Activated effector memory CD4-positive, alpha-beta T cell treated with anti-CD3 and anti-CD28 coated beads, Interleukin-2, amount 50 U/mL, for 16 hours (primary cell): Measurements from ENCODE around the gene ANKRD18B.
"Not testable (repeated sequence)": the region's sequence is repeated elsewhere in the genome, so short reads cannot be mapped to it uniquely, and the experiment has no call there.

Experiments used
- DNase-seq: peaks from one replicate; pipeline ENCODE4 v3.0.0-alpha.2; 2020

ANKRD18B gene

DNA sequence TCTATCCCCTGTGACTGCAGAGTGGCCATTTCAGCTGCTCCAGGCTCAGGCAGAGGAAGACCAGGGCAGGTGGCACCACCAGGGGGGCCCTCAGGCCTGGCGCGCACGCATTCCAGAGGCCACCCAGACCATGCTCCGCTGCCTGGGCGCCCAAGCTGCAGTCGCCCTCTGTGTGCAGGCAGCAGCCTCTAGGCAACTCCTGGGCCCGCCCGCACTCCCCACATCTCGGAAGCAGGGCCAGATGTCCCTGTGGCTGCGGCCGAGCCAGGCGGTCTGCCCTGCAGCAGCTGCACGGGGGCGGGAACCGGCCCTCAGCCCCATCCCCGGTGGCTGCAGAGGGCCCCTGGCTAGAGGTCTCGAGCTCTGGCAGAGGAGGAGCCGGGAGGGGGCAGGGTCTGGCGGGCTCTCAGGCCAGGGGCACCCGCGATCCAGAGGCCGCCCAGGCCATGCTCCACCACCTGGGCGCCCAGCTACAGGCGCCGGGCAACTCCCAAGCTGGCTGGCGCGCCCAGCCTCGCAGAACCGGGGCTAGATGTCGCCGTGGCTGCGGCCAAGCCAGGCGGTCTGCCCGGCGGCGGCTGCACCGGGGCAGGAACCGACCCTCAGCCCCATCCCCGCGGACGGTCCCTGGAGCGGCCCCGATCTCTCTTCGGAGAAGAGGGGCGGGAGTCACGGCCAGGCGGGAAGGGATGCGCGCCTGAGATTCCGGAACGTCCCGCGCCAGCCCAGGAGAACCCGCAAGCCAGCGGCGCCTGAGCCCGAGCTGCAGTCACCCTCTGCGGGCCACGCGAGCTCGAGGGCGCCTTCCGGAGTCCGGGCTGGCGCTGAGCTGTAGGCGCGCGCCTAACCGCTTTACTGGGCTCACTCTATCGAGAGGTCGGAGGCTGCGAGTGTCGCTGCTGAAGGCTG is at the start of gene ANKRD18B:
ANKRD18B (plus strand) TSS at position 855 of the 909 bp plus-strand sequence. CDS start 239 bp downstream, outside the sequence.
- DNase-seq: peak; percentile 74

DNA sequence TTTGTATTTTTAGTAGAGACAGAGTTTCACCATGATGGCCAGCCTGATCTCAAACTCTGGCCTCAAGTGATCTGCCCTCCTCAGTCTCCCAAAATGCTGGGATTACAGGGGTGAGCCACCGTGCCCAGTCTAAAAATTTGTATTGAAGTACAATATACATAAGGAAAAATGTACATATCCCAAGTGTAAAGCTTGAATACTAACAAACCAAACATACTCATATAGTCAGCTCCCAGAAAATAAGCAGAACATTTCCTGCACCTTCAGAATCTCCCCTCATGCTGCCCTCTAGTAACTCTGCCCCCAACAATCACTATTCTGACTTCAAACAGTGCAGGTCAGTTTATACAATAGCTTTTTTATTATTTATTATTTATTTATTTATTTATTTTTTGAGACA is 48.7 kb upstream of the ANKRD18B start:
- DNase-seq: no peak

DNA sequence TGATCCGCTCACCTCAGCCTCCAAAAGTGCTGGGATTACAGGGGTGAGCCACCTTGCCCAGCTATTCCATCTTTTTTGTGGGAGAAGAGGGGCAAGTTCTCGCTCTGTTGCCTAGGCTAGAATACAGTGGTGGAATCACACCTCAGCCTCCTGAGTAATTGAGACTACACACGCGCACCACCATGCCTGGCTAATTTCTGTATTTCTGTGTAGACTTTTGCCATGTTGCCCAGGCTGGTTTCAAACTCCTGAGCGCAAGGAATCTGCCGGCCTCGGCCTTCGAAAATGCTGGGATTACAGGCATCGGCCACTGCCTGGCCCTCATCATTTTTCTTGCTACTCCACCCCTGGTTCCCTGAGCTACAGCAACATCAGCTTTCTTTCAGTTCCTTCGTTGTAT is 47.5 kb upstream of the ANKRD18B start:
- DNase-seq: no peak

DNA sequence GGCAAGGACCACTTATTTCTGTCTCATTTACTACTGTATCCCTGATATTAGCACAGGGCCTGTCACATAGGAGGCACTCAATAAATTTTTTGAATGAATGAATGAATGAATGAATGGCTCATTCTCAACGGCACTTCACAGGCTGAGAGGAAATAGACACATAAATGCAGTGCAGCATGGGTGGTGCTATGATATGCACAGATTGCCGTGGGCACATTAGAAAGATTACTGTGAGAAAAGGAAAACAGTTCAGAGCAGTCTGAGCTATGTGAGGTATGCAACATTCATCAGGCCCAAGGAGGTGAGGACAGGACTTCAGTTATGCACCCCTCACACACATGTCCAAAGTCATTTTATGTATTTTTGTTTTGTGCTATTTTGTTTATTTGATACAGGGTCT is 43.9 kb upstream of the ANKRD18B start:
- no peak for DNase-seq

DNA sequence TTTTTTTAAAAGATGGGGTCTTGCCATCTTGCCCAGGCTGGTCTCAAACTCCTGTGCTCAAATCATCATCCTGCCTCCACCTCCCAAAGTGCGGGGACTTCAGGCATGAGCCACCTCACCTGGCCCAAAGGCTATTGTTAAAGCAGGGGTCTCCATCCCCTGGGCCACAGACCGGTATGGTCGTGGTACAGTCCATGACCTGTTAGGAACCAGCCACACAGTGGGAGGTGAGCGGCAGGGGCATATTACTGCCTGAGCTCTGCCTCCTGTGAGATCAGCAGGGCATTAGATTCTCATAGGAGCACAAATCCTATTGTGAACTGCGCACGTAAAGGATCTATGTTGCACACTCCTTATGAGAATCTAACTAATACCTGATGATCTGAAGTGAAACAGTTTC is 43.1 kb upstream of the ANKRD18B start:
- DNase-seq: no peak

DNA sequence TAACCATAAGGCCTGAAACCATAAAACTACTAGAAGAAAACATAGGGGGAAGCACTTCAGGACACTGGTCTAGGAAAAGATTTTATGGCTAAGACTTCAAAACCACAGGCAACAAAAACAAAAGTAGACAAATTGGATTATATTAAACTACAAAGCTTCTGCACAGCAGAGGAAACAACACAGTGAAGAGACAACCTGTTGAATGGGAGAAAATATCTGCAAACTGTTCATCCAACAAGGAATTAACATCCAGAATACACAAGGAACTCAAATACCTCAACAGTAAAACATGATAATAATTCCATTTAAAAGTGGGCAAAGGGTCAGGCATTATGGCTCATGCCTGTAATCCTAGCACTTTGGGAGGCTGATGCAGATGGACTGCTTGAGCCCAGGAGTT is 38.7 kb upstream of the ANKRD18B start:
- DNase-seq: not testable (repeated sequence)

DNA sequence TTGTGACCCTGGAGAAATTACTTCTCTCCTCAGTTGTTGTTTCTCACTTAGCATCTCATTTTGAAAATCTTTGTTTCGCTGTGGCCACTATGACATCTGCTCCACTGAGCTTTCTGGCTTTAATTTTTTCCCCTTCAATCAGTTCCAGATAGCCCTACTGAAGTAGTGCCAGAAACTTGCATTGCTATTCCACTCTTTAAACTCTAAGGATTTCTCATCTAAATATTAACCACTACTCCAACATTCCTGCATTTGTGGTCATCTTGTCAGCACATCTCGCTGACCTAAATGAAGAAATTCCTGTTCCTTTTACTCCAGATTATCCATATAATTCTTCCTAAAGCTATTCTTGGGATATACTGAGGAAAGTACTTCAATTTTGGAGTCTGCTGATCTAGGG is 35.0 kb upstream of the ANKRD18B start:
- no peak for DNase-seq

DNA sequence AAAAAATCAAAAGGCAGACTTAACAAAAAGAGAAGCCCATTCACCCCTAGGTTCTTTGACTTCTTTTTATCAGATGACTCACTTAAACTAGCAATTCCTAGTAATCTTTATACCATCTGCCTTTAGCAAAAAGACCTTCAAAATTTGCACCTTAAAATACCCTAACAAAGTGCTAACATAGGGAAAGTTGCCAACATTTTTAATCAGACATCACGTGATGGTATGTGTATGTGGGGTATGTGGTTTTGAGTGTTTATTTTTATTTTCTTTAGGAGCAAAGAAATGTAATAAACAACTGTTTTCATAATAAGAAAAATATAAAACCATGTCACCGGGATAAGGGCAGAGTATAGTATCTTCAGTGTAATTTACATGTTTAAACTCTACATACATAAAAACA is 30.2 kb upstream of the ANKRD18B start:
- DNase-seq: not testable (repeated sequence)

GRCh38 chr9:33498387-33498786 is 25.7 kb upstream of the ANKRD18B start:
- DNase-seq: no peak

DNA sequence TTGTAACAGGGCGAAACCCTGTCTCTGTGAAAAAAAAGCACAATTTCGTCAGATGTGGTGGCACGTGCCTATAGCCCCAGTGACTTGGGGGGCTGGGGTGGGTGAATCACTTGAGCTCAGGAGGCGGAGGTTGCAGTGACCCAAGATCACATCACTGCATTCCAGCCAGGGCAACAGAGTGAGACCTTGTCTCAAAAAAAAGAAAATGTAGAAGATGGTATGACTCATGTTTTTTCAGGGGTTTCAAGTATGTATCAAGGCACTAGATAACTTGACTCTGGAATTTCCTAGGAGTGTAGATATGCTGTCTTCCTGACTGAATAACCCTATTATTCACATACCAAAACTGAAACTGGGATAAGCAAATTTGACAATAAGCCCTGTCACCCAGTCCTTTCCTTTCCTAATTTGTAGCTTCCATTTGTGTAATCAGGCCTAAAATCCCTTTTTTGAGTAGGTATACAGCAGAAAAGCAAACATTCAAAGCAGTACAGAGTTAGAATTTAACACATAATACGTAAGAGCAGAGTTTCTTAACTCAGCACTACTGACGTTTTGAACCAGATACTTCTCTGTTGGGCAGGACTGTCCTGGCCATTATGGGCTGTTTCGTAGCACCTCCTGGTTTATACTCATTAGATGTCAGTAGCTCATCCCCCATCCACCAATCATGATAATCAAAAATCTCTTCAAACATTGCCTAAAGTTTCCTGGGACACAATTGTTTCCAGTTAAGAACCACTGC is 17.3 kb upstream of the ANKRD18B start:
- no peak for DNase-seq

GRCh38 chr9:33510262-33511183 is 13.5 kb upstream of the ANKRD18B start:
- peak; percentile 74 for DNase-seq

- DNase-seq: not testable (repeated sequence)
These were observed 12.9 kb upstream of the ANKRD18B start for GRCh38 chr9:33511184-33511517.

DNA sequence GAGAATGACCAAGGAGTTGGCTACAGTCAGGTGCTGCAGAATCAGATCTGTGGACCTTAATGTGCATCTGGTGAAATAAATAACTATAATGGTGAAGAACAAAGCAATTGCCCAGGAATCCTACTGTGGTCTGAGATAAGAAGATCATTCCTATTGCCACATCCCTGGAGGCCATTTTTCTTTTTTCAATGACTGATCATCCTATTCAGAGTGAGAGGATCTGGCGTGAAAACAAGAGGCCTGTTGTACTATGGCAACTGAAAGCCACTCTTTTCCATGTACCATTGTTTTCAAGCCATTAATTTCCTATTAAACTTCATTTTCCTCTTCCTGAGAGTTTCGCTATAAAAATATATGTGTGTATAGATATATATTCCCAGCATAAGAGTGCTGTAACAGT is 11.5 kb upstream of the ANKRD18B start:
- not testable (repeated sequence) for DNase-seq

DNA sequence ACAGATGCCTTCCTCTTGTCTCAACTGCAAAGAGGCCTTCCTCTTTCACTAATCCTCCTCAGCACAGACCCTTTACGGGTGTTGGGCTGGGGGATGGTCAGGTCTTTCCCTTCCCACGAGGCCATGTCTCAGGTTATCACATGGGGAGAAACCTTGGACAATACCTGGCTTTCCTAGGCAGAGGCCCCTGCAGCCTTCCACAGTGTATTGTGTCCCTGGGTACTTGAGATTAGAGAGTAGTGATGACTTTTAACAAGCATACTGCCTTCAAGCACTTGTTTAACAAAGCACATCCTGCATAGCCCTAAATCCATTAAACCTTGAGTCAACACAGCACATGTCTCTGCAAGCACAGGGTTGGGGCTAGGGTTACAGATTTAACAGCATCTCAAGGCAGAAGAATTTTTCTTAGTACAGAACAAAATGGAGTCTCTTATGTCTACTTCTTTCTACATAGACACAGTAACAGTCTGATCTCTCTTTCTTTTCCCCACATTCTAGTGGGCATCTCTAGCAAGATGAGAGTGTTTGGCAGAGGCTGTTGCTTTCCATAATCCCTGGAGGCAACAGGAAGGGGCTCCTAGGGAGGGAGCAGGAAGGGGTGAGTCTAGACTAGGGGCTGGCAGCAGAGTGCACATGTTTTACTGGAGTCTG is 8.6 kb upstream of the ANKRD18B start:
- not testable (repeated sequence) for DNase-seq

GRCh38 chr9:33516397-33516796 is 7.7 kb upstream of the ANKRD18B start:
- DNase-seq: not testable (repeated sequence)

DNA sequence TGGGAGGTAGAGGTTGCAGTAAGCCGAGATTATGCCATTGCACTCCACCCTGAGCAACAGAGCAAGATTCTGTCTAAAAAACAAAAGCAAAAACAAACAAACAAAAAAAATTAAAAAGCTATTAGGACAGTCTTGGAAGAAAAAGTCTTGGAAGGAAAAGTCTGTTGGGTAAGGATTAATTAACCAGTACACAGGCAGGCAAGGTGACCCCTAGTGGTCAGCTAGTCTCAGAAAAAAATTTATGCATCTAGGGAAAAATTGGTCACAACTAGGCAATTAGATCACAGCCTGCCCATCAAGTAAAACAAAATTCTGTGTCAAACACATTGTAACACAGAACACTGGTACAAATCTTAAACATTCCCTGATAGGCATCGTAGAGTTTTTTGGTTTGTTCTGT is 6.7 kb upstream of the ANKRD18B start:
- no peak for DNase-seq

DNA sequence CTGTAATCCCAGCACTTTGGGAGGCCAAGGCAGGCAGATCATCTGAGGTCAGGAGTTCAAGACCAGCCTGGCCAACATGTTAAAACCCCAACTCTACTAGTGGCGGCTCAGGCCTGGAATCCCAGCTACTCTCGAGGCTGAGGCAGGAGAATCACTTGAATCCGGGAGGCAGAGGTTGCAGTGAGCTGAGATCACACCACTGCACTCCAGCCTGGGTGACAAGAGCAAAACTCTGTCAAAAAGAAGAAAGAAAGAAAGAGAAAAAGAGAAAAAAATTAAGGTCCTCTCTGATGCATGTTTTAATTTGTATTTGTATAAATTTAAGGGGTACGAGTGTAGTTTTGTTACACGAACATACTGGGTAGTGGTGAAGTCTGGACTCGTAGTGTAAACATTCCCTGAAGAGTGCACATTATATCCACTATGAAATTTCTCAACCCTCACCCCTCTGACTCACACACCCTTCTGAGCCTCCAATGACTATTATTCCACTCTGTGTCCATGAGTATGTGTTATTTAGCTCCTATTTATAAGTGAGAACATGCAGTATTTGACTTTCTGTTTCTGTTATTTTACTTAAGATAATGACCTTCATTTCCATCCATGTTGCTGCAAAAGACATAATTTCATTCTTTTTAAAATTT is 6.0 kb upstream of the ANKRD18B start:
- not testable (repeated sequence) for DNase-seq

DNA sequence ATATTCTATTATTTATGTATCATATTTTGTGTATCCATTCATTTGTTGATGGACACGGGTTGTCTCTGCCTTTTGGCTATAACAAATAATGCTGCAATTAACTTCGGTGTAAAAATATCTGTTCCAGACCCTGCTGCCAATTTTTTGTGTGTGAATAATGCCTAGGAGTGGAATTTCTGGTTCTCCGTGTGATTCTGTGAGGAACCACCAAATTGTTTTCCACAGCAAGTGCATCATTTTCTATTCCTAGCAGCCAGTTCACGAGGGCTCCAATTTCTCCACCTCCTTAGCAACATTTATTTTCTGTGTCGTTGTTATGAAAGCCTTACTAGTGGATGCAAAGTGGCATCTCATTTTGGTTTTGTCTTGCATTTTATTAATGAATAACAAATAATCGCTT is 2.2 kb upstream of the ANKRD18B start:
- DNase-seq: not testable (repeated sequence)

- DNase-seq: no peak
These were observed 376 bp downstream of the ANKRD18B start for GRCh38 chr9:33524306-33524947.

- DNase-seq: not testable (repeated sequence)
These were observed 4.0 kb downstream of the ANKRD18B start for GRCh38 chr9:33528069-33528468.

GRCh38 chr9:33533958-33534357 is 9.9 kb downstream of the ANKRD18B start:
- not testable (repeated sequence) for DNase-seq
